Lung (tissue), 12 donors: Measurements from ENCODE around the gene CTSS. TPM values are rescaled to one million over a fixed set of nuclear protein-coding genes. Genes with fewer than 3 reads are reported as not detected.
"Not testable (repeated sequence)": the region's sequence is repeated elsewhere in the genome, so short reads cannot be mapped to it uniquely, and the experiment has no call there.

Experiments
- ATAC-seq: fragments of 200-7000 bp; cut with Tn5 transposase; one replicate; pipeline ENCODE4 v1.9.1; 2020; ENCODE audit warnings: moderate number of reproducible peaks; ENCODE audit not compliant: insufficient read depth, low FRiP score
- DNase-seq, 3 donors: peaks; one replicate each; pipeline ENCODE4 v3.0.0-alpha.2; 2013 to 2017
- H3K27ac ChIP-seq, 2 donors: one replicate each; pipeline ENCODE4 v1.5.1; 2013; ENCODE audit warnings: mild to moderate bottlenecking in 2 of 2, moderate library complexity in 2 of 2, control low read depth in 1 of 2, inconsistent platforms in 1 of 2, low read depth in 1 of 2, low read length in 1 of 2
- H3K27me3 ChIP-seq, 3 donors: one replicate each; pipeline ENCODE4 v1.5.1; 2013; ENCODE audit warnings: low read length in 2 of 3; ENCODE audit not compliant: control insufficient read depth in 3 of 3, insufficient read depth in 3 of 3
- H3K36me3 ChIP-seq, 4 donors: one replicate each; pipeline ENCODE4 v1.5.1; 2013; ENCODE audit warnings: low read length in 4 of 4, mild to moderate bottlenecking in 1 of 4, moderate library complexity in 1 of 4; ENCODE audit not compliant: control insufficient read depth in 4 of 4, insufficient read depth in 4 of 4
- H3K4me1 ChIP-seq, 5 donors: one replicate each; pipeline ENCODE4 v1.5.1; 2013; ENCODE audit warnings: low read length in 5 of 5, mild to moderate bottlenecking in 2 of 5, moderate library complexity in 1 of 5; ENCODE audit not compliant: control insufficient read depth in 5 of 5, insufficient read depth in 5 of 5
- H3K4me3 ChIP-seq: one replicate; pipeline ENCODE4 v1.5.1; 2013; ENCODE audit warnings: mild to moderate bottlenecking, control low read depth, moderate library complexity
- H3K9ac ChIP-seq, 2 donors: one replicate each; pipeline ENCODE4 v1.5.1; 2013; ENCODE audit warnings: low read length in 2 of 2, control low read depth in 1 of 2; ENCODE audit not compliant: insufficient read depth in 1 of 2
- H3K9me3 ChIP-seq, 4 donors: one replicate each; pipeline ENCODE4 v1.5.1; 2013; ENCODE audit warnings: low read length in 3 of 4, mild to moderate bottlenecking in 1 of 4, moderate library complexity in 1 of 4; ENCODE audit not compliant: control insufficient read depth in 4 of 4, insufficient read depth in 3 of 4
- WGBS, 2 donors: extraction: QIAGEN DNeasy Blood & Tissue Kit; methylation state at CpG; one replicate each; pipeline ENCODE4 v1.1.7; 2013; 5-methylcytosine and 5-hydroxymethylcytosine counted together
- polyA plus RNA-seq, 2 donors: library from polyadenylated mRNA; stranded (reverse); fragments of 200-250 nt; gene quantifications; one replicate each; pipeline ENCODE4 v1.2.1, GENCODE V29; 2013
- total RNA-seq, 2 donors: library from RNA; depleted of rRNA in 1 of 2; stranded (reverse); fragments of >200 nt in 1 of 2; gene quantifications; one replicate each; pipeline ENCODE4 v1.2.1, GENCODE V29; 2014 to 2021
- TF ChIP-seq, protein P1 (sequence below): IDR thresholded peaks from 2 replicates; pipeline ENCODE4 v1.5.1; 2012; ENCODE audit warnings: mild to moderate bottlenecking; ENCODE audit errors: control extremely low read depth, extremely low read depth
- donor health status: control.
- donor health status: control.
- donor health status: Bipolar disorder and iron deficiency.
- donor health status: healthy.
- donor health status: DM: yes; HTN: yes; CAD: no.

CTSS gene
- total and polyA plus RNA-seq, 4 donors: 79.2 to 516 (median 269) TPM

DNA sequence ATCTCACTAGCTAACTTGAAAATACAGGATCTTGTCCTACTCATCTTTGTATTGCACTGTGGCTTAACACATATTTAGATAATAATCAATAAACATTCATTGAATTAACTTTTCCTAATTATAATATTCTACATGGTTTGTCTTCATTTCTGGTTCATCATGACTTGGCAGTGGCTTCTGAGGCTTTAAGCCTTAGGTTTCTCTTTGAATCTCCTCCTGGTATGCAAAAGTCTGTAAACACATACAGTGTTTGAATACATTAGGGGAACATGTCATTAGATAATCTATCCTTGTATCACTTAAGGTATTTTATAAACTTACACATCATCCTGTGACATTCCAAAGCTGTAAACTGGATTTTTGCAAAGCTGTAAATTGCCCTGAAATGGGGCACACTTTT is 21.9 kb upstream of the CTSS start:
- no peak for ATAC-seq
- TF ChIP-seq, protein P1, sequence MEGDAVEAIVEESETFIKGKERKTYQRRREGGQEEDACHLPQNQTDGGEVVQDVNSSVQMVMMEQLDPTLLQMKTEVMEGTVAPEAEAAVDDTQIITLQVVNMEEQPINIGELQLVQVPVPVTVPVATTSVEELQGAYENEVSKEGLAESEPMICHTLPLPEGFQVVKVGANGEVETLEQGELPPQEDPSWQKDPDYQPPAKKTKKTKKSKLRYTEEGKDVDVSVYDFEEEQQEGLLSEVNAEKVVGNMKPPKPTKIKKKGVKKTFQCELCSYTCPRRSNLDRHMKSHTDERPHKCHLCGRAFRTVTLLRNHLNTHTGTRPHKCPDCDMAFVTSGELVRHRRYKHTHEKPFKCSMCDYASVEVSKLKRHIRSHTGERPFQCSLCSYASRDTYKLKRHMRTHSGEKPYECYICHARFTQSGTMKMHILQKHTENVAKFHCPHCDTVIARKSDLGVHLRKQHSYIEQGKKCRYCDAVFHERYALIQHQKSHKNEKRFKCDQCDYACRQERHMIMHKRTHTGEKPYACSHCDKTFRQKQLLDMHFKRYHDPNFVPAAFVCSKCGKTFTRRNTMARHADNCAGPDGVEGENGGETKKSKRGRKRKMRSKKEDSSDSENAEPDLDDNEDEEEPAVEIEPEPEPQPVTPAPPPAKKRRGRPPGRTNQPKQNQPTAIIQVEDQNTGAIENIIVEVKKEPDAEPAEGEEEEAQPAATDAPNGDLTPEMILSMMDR: no peak
- Histone ChIP-seq H3K4me3 (no peak overlapping the region), H3K27ac (no peak overlapping the region), H3K36me3 (no peaks in the 10 kb centered on the region), H3K27me3 (no peaks in the 10 kb centered on the region), H3K9ac (peak overlapping the region; percentile 37 to 72), H3K9me3 (no peaks in the 10 kb centered on the region), H3K4me1 (no peaks in the 10 kb centered on the region)
- DNase-seq: no peak

DNA sequence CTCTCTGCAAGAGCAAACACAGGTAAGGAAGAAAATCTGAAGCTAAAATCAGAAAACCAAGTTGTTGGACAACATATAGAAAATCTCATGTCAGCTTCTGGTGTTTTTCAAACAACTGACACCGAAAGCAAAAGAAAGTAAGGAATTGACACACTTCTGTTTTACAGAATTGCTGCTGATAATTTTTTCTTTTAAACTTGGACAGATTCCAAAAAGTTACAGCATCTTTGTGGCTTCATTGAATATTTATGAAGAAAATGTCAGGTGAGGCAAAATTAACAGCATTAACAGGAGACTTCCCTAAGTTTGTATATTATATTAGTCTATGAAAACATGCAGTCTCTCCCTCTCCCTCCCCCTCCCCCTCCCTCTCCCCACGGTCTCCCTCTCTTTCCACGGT is 14.9 kb upstream of the CTSS start:
- H3K9ac ChIP-seq: no peak overlapping the region
- no peaks in the 10 kb centered on the region for H3K27me3 ChIP-seq
- TF ChIP-seq, protein P1: no peak
- H3K4me1 ChIP-seq: no peaks in the 10 kb centered on the region
- H3K9me3 ChIP-seq: no peaks in the 10 kb centered on the region
- H3K36me3 ChIP-seq: no peaks in the 10 kb centered on the region
- H3K4me3 ChIP-seq: no peak overlapping the region
- ATAC-seq (no peak), DNase-seq (no peak)
- no peak overlapping the region for H3K27ac ChIP-seq
- 69 to 70% methylated on average over 3 of the region's 3 CpGs for WGBS, 2 donors

DNA sequence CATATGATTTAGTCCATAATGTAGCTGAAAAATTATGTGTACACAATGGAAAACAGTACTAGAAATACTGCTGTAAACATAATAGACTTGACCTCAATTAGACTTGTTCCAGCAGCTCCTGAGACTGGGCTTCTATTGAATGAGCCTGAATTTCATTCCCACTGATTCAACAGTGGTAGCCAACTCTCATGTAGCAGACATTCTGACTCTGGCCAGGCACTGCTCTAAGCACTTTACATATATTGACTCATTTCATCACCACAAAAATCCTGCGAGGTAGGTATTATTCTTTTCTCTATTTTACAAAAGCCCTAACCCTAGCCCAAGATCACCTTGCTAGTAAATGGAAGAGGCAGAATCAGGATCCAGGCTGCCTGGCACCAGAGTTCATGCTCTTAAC is 12.8 kb upstream of the CTSS start:
- ATAC-seq: no peak
- no peak overlapping the region for H3K27ac ChIP-seq

DNA sequence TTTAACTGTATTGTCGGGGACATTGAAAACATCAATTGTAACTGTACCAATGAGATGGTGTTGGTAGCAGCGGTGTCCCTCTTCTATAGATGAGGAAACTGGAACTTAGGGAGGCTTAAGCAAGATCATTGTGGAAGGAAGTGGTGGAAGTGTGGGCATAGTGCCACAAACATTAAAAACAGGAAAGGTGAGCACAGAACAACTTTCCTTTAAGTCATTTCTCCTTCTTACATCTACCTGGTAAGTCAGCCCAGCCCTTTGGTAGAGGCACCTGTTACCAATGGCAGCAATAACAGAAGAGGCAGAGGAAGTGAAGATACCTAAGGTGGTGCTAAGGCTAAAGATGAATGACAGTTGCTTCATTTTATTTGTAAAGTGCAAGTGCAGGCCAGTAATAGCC is 12.0 kb upstream of the CTSS start:
- H3K4me3 ChIP-seq: no peak overlapping the region
- WGBS, 2 donors: 26 to 74% methylated on average over 2 of the region's 2 CpGs
- ATAC-seq: no peak
- no peak overlapping the region for H3K27ac ChIP-seq
- no peaks in the 10 kb centered on the region for H3K36me3 ChIP-seq
- H3K4me1 ChIP-seq: no peaks in the 10 kb centered on the region
- TF ChIP-seq, protein P1: no peak
- no peak overlapping the region for H3K9ac ChIP-seq
- H3K27me3 ChIP-seq: no peaks in the 10 kb centered on the region
- no peaks in the 10 kb centered on the region for H3K9me3 ChIP-seq
- DNase-seq: no peak

More for the DNA sequence above, 12.8 kb upstream of the CTSS start:
- TF ChIP-seq, protein P1: no peak
- WGBS, 2 donors: 68 to 78% methylated on average over 1 of the region's 1 CpG
- no peaks in the 10 kb centered on the region for H3K27me3 ChIP-seq
- no peaks in the 10 kb centered on the region for H3K36me3 ChIP-seq
- DNase-seq: no peak
- no peak overlapping the region for H3K9ac ChIP-seq
- H3K9me3 ChIP-seq: no peaks in the 10 kb centered on the region
- H3K4me1 ChIP-seq: no peaks in the 10 kb centered on the region
- H3K4me3 ChIP-seq: no peak overlapping the region

GRCh38 chr1:150775931-150776505 is 10.4 kb upstream of the CTSS start:
- H3K27me3 ChIP-seq, H3K4me3 ChIP-seq, H3K9ac ChIP-seq, H3K9me3 ChIP-seq, H3K36me3 ChIP-seq, H3K27ac ChIP-seq, DNase-seq, ATAC-seq, H3K4me1 ChIP-seq: not testable (repeated sequence)
- WGBS, 2 donors: 85 to 90% methylated on average over 13 of the region's 13 CpGs
